Kidney (tissue), 14 donors: ENCODE results near the gene EGFL7. TPM values are rescaled to one million over a fixed set of nuclear protein-coding genes. Genes with fewer than 3 reads are reported as not detected.

Source experiments
- DNase-seq, 5 donors: peaks; one replicate each; pipeline ENCODE4 v3.0.0-alpha.2; 2013 to 2020
- FAIRE-seq: peaks from 2 replicates; lab custom pipeline; 2012; peaks lifted over from hg19 to GRCh38; lab: Jason Lieb, UNC
- H3K27ac ChIP-seq, 2 donors: one replicate each; pipeline ENCODE4 v1.7.0; 2013; ENCODE audit warnings: low read depth in 2 of 2, low read length in 2 of 2, inconsistent platforms in 1 of 2
- H3K27me3 ChIP-seq: one replicate; pipeline ENCODE4 v1.7.1; 2013; ENCODE audit warnings: low read length, inconsistent platforms; ENCODE audit not compliant: control insufficient read depth, insufficient read depth
- H3K36me3 ChIP-seq, 3 donors: one replicate each; pipeline versions ENCODE4 v1.7.0 to v1.7.1; 2013; ENCODE audit warnings: low read length in 3 of 3, control low read depth in 1 of 3, inconsistent platforms in 1 of 3; ENCODE audit not compliant: insufficient read depth in 3 of 3, control insufficient read depth in 2 of 3
- H3K4me1 ChIP-seq, 3 donors: one replicate each; pipeline versions ENCODE4 v1.7.0 to v1.7.1; 2013; ENCODE audit warnings: low read length in 3 of 3, inconsistent platforms in 1 of 3, low read depth in 1 of 3; ENCODE audit not compliant: control insufficient read depth in 2 of 3, insufficient read depth in 2 of 3
- H3K4me3 ChIP-seq, 3 donors: one replicate each; pipeline versions ENCODE4 v1.7.0 to v1.8.1; 2013; ENCODE audit warnings: low read length in 3 of 3, control low read depth in 1 of 3, inconsistent platforms in 1 of 3
- H3K9ac ChIP-seq, 3 donors: one replicate each; pipeline versions ENCODE4 v1.7.0 to v1.7.1; 2013; ENCODE audit warnings: low read length in 3 of 3, control low read depth in 1 of 3, inconsistent platforms in 1 of 3
- H3K9me3 ChIP-seq, 3 donors: one replicate each; pipeline versions ENCODE4 v1.7.0 to v1.7.1; 2013; ENCODE audit warnings: low read length in 3 of 3, control low read depth in 1 of 3, inconsistent platforms in 1 of 3; ENCODE audit not compliant: control insufficient read depth in 2 of 3, insufficient read depth in 1 of 3
- intact Hi-C: fragments of 100-400 bp; cut with DNase I; formaldehyde crosslinking; loops from one replicate; pipeline ENCODE4 v1.11.1; 2022
- polyA plus RNA-seq: library from polyadenylated mRNA; stranded (reverse); fragments of 350-450 nt; fragmentation: Illumina TruSeq; extraction: RNeasy Lipid Tissue Mini Kit (QIAGEN cat#74804); gene quantifications from one replicate; pipeline ENCODE4 v1.2.3, GENCODE V29; 2014; ENCODE audit warnings: low read depth, low replicate concordance; ENCODE audit not compliant: insufficient read depth
- total RNA-seq: library from RNA; stranded (reverse); fragmentation: NEBNext Ultra II Directional; extraction: Animal tissue kit (Norgen Biotek cat#: 25700); gene quantifications from one replicate; pipeline ENCODE4 v1.2.1, GENCODE V29; 2021
- TF ChIP-seq, protein P1 (sequence below): IDR thresholded peaks from 3 replicates; pipeline ENCODE4 v1.5.1; 2012; ENCODE audit warnings: mild to moderate bottlenecking, moderate library complexity, borderline replicate concordance; ENCODE audit not compliant: insufficient read depth; ENCODE audit errors: extremely low read depth
- donor health status: control.
- donor health status: control.
- donor health status: control.
- donor health status: control.
- donor health status: control.
- donor health status: DM: yes; HTN: yes; CAD: no.
- donor health status: Normal renal cell carcinoma (clear cell type).

Gene EGFL7
- total and polyA plus RNA-seq, 2 donors from 2014 or later, result 137 to 140 TPM

DNA sequence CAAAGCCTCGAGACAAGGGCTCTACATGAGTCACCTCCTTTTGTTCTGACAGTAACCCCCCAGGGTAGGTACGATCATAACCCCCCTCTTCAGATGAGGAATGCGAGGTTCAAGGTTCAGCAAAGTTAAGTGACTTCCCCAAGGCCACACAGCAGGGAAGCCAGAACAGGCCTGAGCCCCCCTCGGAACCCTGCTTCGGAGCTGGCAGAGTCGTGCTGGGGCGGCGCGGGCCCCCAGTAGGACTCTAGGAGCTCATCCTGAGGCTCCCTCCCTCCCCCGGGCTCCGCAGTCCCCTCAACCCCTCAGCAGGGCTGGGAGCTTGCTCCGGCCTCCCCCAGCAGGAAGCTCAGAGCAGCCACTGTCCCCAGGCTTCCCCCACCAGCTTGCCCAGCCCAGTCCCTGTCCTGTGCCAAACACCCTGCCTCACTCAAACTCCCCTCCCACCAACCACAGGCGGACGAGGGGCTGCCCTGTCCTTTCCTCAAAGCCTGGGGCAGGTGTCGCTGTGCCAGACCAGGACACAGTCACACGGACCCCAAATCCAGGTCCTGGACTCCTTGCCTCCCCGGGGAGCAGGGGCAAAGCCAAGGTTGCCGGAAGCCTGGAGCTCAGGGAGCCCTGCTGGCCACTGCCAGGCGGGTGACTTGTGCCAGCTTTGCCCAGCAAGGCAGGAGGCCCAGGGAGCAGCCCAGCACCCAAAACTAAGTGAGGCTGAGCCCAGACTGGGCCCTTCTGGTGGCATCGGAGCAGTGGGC is 19.4 kb downstream of the EGFL7 start:
- FAIRE-seq (no peak), DNase-seq (no peak)
- no peaks in the 10 kb centered on the region for H3K27me3 ChIP-seq
- intact Hi-C loops, result no loop called here
- no peak overlapping the region for H3K27ac ChIP-seq
- no peak overlapping the region for H3K9ac ChIP-seq
- no peaks in the 10 kb centered on the region for H3K36me3 ChIP-seq
- H3K4me1 ChIP-seq, result peaks cover 0 to 24% (median 0%) of the 10 kb centered on the region in 3 donors
- H3K9me3 ChIP-seq, result no peaks in the 10 kb centered on the region
- TF ChIP-seq, protein P1, sequence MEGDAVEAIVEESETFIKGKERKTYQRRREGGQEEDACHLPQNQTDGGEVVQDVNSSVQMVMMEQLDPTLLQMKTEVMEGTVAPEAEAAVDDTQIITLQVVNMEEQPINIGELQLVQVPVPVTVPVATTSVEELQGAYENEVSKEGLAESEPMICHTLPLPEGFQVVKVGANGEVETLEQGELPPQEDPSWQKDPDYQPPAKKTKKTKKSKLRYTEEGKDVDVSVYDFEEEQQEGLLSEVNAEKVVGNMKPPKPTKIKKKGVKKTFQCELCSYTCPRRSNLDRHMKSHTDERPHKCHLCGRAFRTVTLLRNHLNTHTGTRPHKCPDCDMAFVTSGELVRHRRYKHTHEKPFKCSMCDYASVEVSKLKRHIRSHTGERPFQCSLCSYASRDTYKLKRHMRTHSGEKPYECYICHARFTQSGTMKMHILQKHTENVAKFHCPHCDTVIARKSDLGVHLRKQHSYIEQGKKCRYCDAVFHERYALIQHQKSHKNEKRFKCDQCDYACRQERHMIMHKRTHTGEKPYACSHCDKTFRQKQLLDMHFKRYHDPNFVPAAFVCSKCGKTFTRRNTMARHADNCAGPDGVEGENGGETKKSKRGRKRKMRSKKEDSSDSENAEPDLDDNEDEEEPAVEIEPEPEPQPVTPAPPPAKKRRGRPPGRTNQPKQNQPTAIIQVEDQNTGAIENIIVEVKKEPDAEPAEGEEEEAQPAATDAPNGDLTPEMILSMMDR, result no peak
- no peak overlapping the region for H3K4me3 ChIP-seq

DNA sequence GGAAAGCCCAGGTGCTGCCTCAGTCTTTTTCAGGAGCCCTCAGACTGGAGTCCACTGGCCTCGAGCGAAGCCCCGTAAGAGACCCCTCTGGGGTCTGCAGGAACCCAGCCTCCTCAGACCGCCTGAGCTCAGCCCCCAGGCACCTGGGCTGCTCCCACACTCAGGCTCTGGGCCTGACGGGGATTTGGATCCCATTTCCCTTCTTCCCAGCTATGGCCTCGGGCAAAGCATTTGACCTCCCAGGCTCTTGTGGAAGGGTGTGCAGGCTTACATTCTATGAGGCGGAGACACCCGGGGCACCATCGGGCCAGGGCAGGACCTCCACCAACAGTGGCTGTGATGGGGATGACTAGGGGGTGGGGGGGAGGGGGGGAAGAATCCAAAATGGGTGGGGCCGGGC is 20.0 kb downstream of the EGFL7 start:
- Histone ChIP-seq H3K9ac (no peak overlapping the region), H3K9me3 (no peaks in the 10 kb centered on the region), H3K4me1 (peaks cover 0 to 25% (median 0%) of the 10 kb centered on the region in 3 donors), H3K27ac (no peak overlapping the region), H3K27me3 (no peaks in the 10 kb centered on the region), H3K4me3 (no peak overlapping the region), H3K36me3 (no peaks in the 10 kb centered on the region)
- FAIRE-seq (no peak), DNase-seq (no peak)
- TF ChIP-seq, protein P1, result no peak
- intact Hi-C loops, result no loop called here

DNA sequence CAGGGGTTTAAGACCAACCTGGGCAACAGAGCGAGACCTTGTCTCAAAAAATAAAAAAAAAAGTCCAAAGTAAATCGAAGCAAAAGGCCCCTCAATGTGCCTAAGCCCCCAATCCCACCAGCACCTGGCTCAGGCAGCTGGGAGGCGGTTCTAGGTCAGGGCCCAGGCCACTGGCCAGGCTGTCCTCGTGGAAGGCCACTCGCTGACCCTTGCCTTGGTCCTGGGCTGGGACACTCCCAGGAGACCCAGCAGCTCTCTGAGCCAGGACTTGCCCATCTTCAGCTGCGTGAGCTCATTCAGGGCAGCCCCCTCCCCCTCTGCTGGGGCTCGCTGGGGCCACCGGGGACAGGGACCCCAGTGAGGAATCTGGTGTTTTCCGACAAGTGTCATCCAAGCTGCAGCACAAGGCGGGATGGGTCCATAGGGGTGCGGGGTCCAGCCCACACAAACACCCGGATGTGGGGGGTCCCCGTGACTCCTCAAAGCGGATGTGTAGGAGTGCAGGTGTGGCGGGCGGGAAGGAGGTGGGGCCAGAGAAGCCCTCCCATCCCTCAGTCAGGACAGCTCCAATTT is 20.5 kb downstream of the EGFL7 start:
- Histone ChIP-seq H3K27me3 (no peaks in the 10 kb centered on the region), H3K4me3 (no peak overlapping the region), H3K9me3 (no peaks in the 10 kb centered on the region), H3K9ac (no peak overlapping the region), H3K36me3 (no peaks in the 10 kb centered on the region), H3K4me1 (peaks cover 0 to 30% (median 0%) of the 10 kb centered on the region in 3 donors), H3K27ac (no peak overlapping the region)
- DNase-seq (no peak), FAIRE-seq (no peak)
- intact Hi-C loops, result no loop called here
- TF ChIP-seq, protein P1, result no peak
